ENCODE results near the gene WWTR1.

WWTR1 gene

GRCh38 chr3:149473357-149474249, 184.2 kb downstream of the WWTR1 start:
- Histone ChIP-seq H3K4me3 (ENCODE audit: low read depth, low read length) (no peak overlapping the region), H3K27ac (peak overlapping the region; percentile 55), H3K27me3 (replicated peaks) (no peaks in the 10 kb centered on the region), H3K36me3 (replicated peaks) (no peaks in the 10 kb centered on the region)
- in situ Hi-C loops (cut with HindIII; ENCODE audit: low pct_ligation_motif_present, low sequenced_read_pairs), result no loop called here
- no peak for TF ChIP-seq CTCF (IDR thresholded peaks at IDR 0.05; ENCODE audit: low read depth, low read length, missing control alignments)
- DNase-seq, result peak; percentile 63

GRCh38 chr3:149472030-149472797, 185.6 kb downstream of the WWTR1 start:
- in situ Hi-C loops (cut with HindIII; ENCODE audit: low pct_ligation_motif_present, low sequenced_read_pairs), result no loop called here
- TF ChIP-seq CTCF (IDR thresholded peaks at IDR 0.05; ENCODE audit: low read depth, low read length, missing control alignments), result no peak
- DNase-seq, result no peak
- H3K27me3 ChIP-seq (replicated peaks), result no peaks in the 10 kb centered on the region
- H3K4me3 ChIP-seq (ENCODE audit: low read depth, low read length), result no peak overlapping the region
- no peaks in the 10 kb centered on the region for H3K36me3 ChIP-seq (replicated peaks)
- H3K27ac ChIP-seq, result no peak overlapping the region

GRCh38 chr3:149470381-149470780, 187.4 kb downstream of the WWTR1 start:
- no peaks in the 10 kb centered on the region for H3K36me3 ChIP-seq (replicated peaks)
- no peak overlapping the region for H3K27ac ChIP-seq
- no peak for TF ChIP-seq CTCF (IDR thresholded peaks at IDR 0.05; ENCODE audit: low read depth, low read length, missing control alignments)
- DNase-seq, result no peak
- in situ Hi-C loops (cut with HindIII; ENCODE audit: low pct_ligation_motif_present, low sequenced_read_pairs), result no loop called here
- no peak overlapping the region for H3K4me3 ChIP-seq (ENCODE audit: low read depth, low read length)
- H3K27me3 ChIP-seq (replicated peaks), result no peaks in the 10 kb centered on the region

- no peak for TF ChIP-seq CTCF (IDR thresholded peaks at IDR 0.05; ENCODE audit: low read depth, low read length, missing control alignments)
- Histone ChIP-seq H3K27me3 (replicated peaks) (no peaks in the 10 kb centered on the region), H3K36me3 (replicated peaks) (no peaks in the 10 kb centered on the region), H3K27ac (no peak overlapping the region), H3K4me3 (ENCODE audit: low read depth, low read length) (no peak overlapping the region)
- in situ Hi-C loops (cut with HindIII; ENCODE audit: low pct_ligation_motif_present, low sequenced_read_pairs), result no loop called here
- DNase-seq, result no peak
These were observed 189.2 kb downstream of the WWTR1 start for GRCh38 chr3:149468504-149469212.

Measured in brain microvascular endothelial cell (primary cell).